HepG2 (cell line): ENCODE data around the gene ROBO2. TPM values are rescaled to one million over a fixed set of nuclear protein-coding genes. Genes with fewer than 3 reads are reported as not detected.

Experiments
- ATAC-seq: fragments of 200-7000 bp; cut with Tn5 transposase; 3 replicates; pipeline ENCODE4 v1.9.1; 2020; ENCODE audit warnings: mild to moderate bottlenecking, moderate library complexity
- BruUV-seq: library from RNA; stranded (reverse); fragments of 400-500 nt; replicated peaks from 2 replicates; lab custom pipeline; 2021; lab: Mats Ljungman, UMichigan
- CTCF ChIA-PET: fragments of 300-600 bp; formaldehyde crosslinking; extraction: SDS; loops from one replicate; lab custom pipeline; 2021; ENCODE audit warnings: low total read pairs, inconsistent platforms, low intra/inter-chr PET ratio; lab: Yijun Ruan, JAX
- POLR2A ChIA-PET: fragments of 350-600 bp; sonication (Branson Sonifier 250); formaldehyde crosslinking; loops from one replicate; lab custom pipeline; 2020; ENCODE audit warnings: antibody characterized with exemption, inconsistent platforms; lab: Yijun Ruan, JAX
- DNase-seq: peaks from one replicate; pipeline ENCODE4 v3.0.0-alpha.2; 2015; ENCODE audit warnings: low spot score
- FAIRE-seq: peaks from 3 replicates; lab custom pipeline; 2011; peaks lifted over from hg19 to GRCh38; lab: Jason Lieb, UNC
- H2AFZ ChIP-seq: one replicate; pipeline ENCODE4 v1.6.1; 2011; ENCODE audit warnings: low read length, inconsistent platforms
- H3K27ac ChIP-seq: fragments of 300-600 bp; 3 replicates; pipeline ENCODE4 v1.8.0; 2011; ENCODE audit warnings: mixed run types, mild to moderate bottlenecking, mixed read lengths, low read length, inconsistent platforms; ENCODE audit not compliant: insufficient read depth; ENCODE audit errors: extremely low read length
- H3K27me3 ChIP-seq, 2 experiments: fragments of 200-600 bp in 1 of 2; 2 replicates in 1 of 2; 3 replicates in 1 of 2; pipeline versions ENCODE4 v1.6.0 to v1.8.0; 2011; ENCODE audit warnings: low read length in 2 of 2, mild to moderate bottlenecking in 2 of 2, moderate library complexity in 2 of 2, inconsistent platforms in 1 of 2; ENCODE audit not compliant: insufficient read depth in 2 of 2, control insufficient read depth in 1 of 2
- H3K36me3 ChIP-seq, 2 experiments: fragments of 200-600 bp in 1 of 2; replicated peaks in 1 of 2; 2 replicates in 1 of 2; 3 replicates in 1 of 2; pipeline versions ENCODE4 v1.5.1 to v1.8.0; 2011; ENCODE audit warnings: low read length in 2 of 2, inconsistent platforms in 1 of 2; ENCODE audit not compliant: insufficient read depth in 2 of 2, control insufficient read depth in 1 of 2
- H3K4me1 ChIP-seq: 2 replicates; pipeline ENCODE4 v1.5.1; 2012; ENCODE audit warnings: low read length, inconsistent platforms; ENCODE audit not compliant: insufficient read depth
- H3K4me2 ChIP-seq: 2 replicates; pipeline ENCODE4 v1.6.0; 2011; ENCODE audit warnings: low read depth, low read length, inconsistent platforms
- H3K4me3 ChIP-seq, 3 experiments: fragments of 200-600 bp in 1 of 3; sonication (generic), shearing (Covaris generic) in 1 of 3; replicated peaks in 1 of 3; 2 replicates each; pipeline ENCODE4 v1.5.1; 2011 to 2016; ENCODE audit warnings: low read length in 3 of 3, inconsistent platforms in 2 of 3, low read depth in 2 of 3, mild to moderate bottlenecking in 2 of 3, control low read depth in 1 of 3, mixed read lengths in 1 of 3; ENCODE audit not compliant: insufficient read depth in 1 of 3
- H3K79me2 ChIP-seq: one replicate; pipeline ENCODE4 v1.6.1; 2011; ENCODE audit warnings: low read length, inconsistent platforms; ENCODE audit not compliant: insufficient read depth
- H3K9ac ChIP-seq: 2 replicates; pipeline ENCODE4 v1.6.0; 2011; ENCODE audit warnings: mild to moderate bottlenecking, low read depth, low read length, inconsistent platforms; ENCODE audit not compliant: insufficient read depth
- H3K9me3 ChIP-seq: 2 replicates; pipeline ENCODE4 v1.5.1; 2012; ENCODE audit warnings: mild to moderate bottlenecking, low read length
- H4K20me1 ChIP-seq: 2 replicates; pipeline ENCODE4 v1.6.0; 2011; ENCODE audit warnings: inconsistent platforms, mild to moderate bottlenecking, low read length, moderate library complexity; ENCODE audit not compliant: insufficient read depth
- ATF4 ChIP-seq, 2 experiments: fragments of 450-650 bp in 1 of 2; sonication (generic) in 1 of 2; formaldehyde crosslinking; IDR thresholded peaks; 2 replicates each; pipeline versions ENCODE4 v1.5.0 to v1.8.0; 2020 to 2022; ENCODE audit warnings: mild to moderate bottlenecking in 1 of 2, missing genetic modification reagents in 1 of 2
- CBFB ChIP-seq: sonication (generic); formaldehyde crosslinking; IDR thresholded peaks from 2 replicates; pipeline ENCODE4 v1.4.0; 2020; ENCODE audit warnings: missing genetic modification reagents
- FOXO4 ChIP-seq: sonication (generic); formaldehyde crosslinking; conservative IDR thresholded peaks from 2 replicates; pipeline ENCODE4 v1.8.1; 2023; ENCODE audit warnings: missing genetic modification reagents
- PLRG1 ChIP-seq: fragments of 450-650 bp; conservative IDR thresholded peaks from 2 replicates; pipeline ENCODE4 v1.6.1; 2016
- PRPF4 ChIP-seq: fragments of 200-400 bp; formaldehyde crosslinking; IDR thresholded peaks from 2 replicates; pipeline ENCODE4 v1.6.1; 2016; ENCODE audit warnings: low read length, low read depth; ENCODE audit not compliant: poor library complexity, severe bottlenecking
- RBFOX2 ChIP-seq: fragments of 200-400 bp; formaldehyde crosslinking; IDR thresholded peaks from 2 replicates; pipeline ENCODE4 v1.6.1; 2017; ENCODE audit warnings: low read depth, mild to moderate bottlenecking, low read length
- RELA ChIP-seq: sonication (generic); formaldehyde crosslinking; IDR thresholded peaks from 2 replicates; pipeline ENCODE4 v1.4.0; 2020; ENCODE audit warnings: missing genetic modification reagents
- SMAD3 ChIP-seq: sonication (generic); formaldehyde crosslinking; IDR thresholded peaks from 2 replicates; pipeline ENCODE4 v1.4.0; 2020; ENCODE audit warnings: missing genetic modification reagents
- ZHX1 ChIP-seq: sonication (generic); formaldehyde crosslinking; IDR thresholded peaks from 2 replicates; pipeline ENCODE4 v1.8.1; 2022; ENCODE audit warnings: low read depth, mild to moderate bottlenecking, missing genetic modification reagents
- ZNF275 ChIP-seq: sonication (generic); formaldehyde crosslinking; IDR thresholded peaks from 2 replicates; pipeline ENCODE4 v1.8.0; 2022; ENCODE audit warnings: missing genetic modification reagents, mild to moderate bottlenecking, inconsistent platforms, borderline replicate concordance
- ZNF496 ChIP-seq: sonication (generic); formaldehyde crosslinking; IDR thresholded peaks from 2 replicates; pipeline ENCODE4 v1.8.1; 2023; ENCODE audit warnings: mild to moderate bottlenecking, moderate library complexity, missing genetic modification reagents; ENCODE audit not compliant: insufficient replicate concordance
- ZNF567 ChIP-seq: sonication (generic); formaldehyde crosslinking; IDR thresholded peaks from 2 replicates; pipeline ENCODE4 v1.8.1; 2023; ENCODE audit warnings: mild to moderate bottlenecking, missing genetic modification reagents, borderline replicate concordance
- ZNF570 ChIP-seq: sonication (generic); formaldehyde crosslinking; IDR thresholded peaks from 2 replicates; pipeline ENCODE4 v1.4.0; 2020; ENCODE audit warnings: mild to moderate bottlenecking, missing genetic modification reagents, borderline replicate concordance
- ZNF672 ChIP-seq: sonication (generic); formaldehyde crosslinking; IDR thresholded peaks from 2 replicates; pipeline ENCODE4 v1.8.1; 2022; ENCODE audit warnings: missing genetic modification reagents
- ZNF740 ChIP-seq: sonication (generic); formaldehyde crosslinking; IDR thresholded peaks from 2 replicates; pipeline ENCODE4 v1.4.0; 2020; ENCODE audit warnings: missing genetic modification reagents
- ZSCAN9 ChIP-seq: IDR thresholded peaks from 2 replicates; pipeline ENCODE4 v1.6.1; 2016; ENCODE audit warnings: borderline replicate concordance
- WGBS: methylation state at CpG from one replicate; pipeline ENCODE4 v1.1.6; 2017; ENCODE audit warnings: low lambda C conversion rate; 5-methylcytosine and 5-hydroxymethylcytosine counted together
- in situ Hi-C: cut with HindIII; loops from 2 replicates; pipeline ENCODE4 v1.10.0; 2017; ENCODE audit warnings: low pct_unique_long_range_greater_than_20kb; ENCODE audit not compliant: extremely low pct_ligation_motif_present
- intact Hi-C: fragments of 100-400 bp; cut with micrococcal nuclease; formaldehyde crosslinking; loops from one replicate; pipeline ENCODE4 v1.10.0; 2022; ENCODE audit not compliant: unreplicated experiment
- polyA plus RNA-seq, 8 experiments: library from polyadenylated mRNA; depleted of rRNA in 3 of 8; stranded (reverse) in 7 of 8; unstranded in 1 of 8; fragments of >200 nt; fragmentation: Illumina TruSeq in 4 of 8; extraction: Trizol in 4 of 8; gene quantifications; 2 replicates each; pipeline versions ENCODE4 v1.2.1 to v1.2.3, GENCODE V29; 2011 to 2016; ENCODE audit warnings: low read depth in 4 of 8, missing spikeins in 1 of 8, mixed read lengths in 1 of 8; ENCODE audit not compliant: insufficient read depth in 1 of 8
- total RNA-seq, 5 experiments: library from RNA; depleted of rRNA; stranded (reverse); fragments of >200 nt; fragmentation: Illumina TruSeq; extraction: Trizol; gene quantifications; 2 replicates each; pipeline ENCODE4 v1.2.3, GENCODE V29; 2016; ENCODE audit warnings: low read depth in 1 of 5

Gene ROBO2
- total and polyA plus RNA-seq, 2 of the 13 experiments (the other 11 are each of a cell fraction or from before 2014, with no cell fraction given) = not detected

GRCh38 chr3:77506384-77506783 is 466.5 kb downstream of the ROBO2 start:
- FAIRE-seq (no peak), ATAC-seq (no peak), DNase-seq (no peak)
- ChIA-PET CTCF (no interaction called here), POLR2A (no interaction called here)
- Histone ChIP-seq H3K9me3 (no peaks in the 10 kb centered on the region), H2AFZ (no peak overlapping the region), H3K36me3 (no peaks in the 10 kb centered on the region), H3K4me1 (no peaks in the 10 kb centered on the region), H3K79me2 (no peaks in the 10 kb centered on the region), H3K9ac (no peak overlapping the region), H4K20me1 (no peaks in the 10 kb centered on the region), H3K27me3 (no peaks in the 10 kb centered on the region; a peak in 1 of 5 replicates), H3K27ac (no peak overlapping the region), H3K4me3 (no peak overlapping the region), H3K4me2 (no peak overlapping the region)
- BruUV-seq = no TSS peak
- in situ Hi-C loops = no loop called here
- WGBS = 28% methylated on average over 5 of the region's 5 CpGs
- intact Hi-C loops = no loop called here
- TF ChIP-seq ZSCAN9 (no peak), ZNF567 (no peak), ZNF740 (CRISPR knock-in tag) (no peak), ZNF672 (CRISPR knock-in tag) (no peak), ZNF570 (CRISPR knock-in tag) (no peak), FOXO4 (CRISPR knock-in tag) (no peak), ATF4 (CRISPR knock-in tag; IDR thresholded peaks at IDR 0.05) (no peak), SMAD3 (no peak), ZHX1 (CRISPR knock-in tag) (no peak), RELA (no peak), PRPF4 (no peak), PLRG1 (no peak), CBFB (CRISPR knock-in tag) (no peak), ZNF496 (CRISPR knock-in tag) (no peak), RBFOX2 (no peak), ZNF275 (no peak)
